Right lobe of liver (tissue), 4 donors: ENCODE data around the gene RANBP1.

Experiments
- CTCF ChIP-seq, 4 donors: fragments of 200-600 bp in 3 of 4; fragments of 450-650 bp in 1 of 4; IDR thresholded peaks; one replicate each; pipeline versions ENCODE4 v1.5.1 to v1.8.0; 2016 to 2022; ENCODE audit warnings: antibody characterized with exemption in 4 of 4, mild to moderate bottlenecking in 2 of 4
- POLR2A ChIP-seq: fragments of 450-650 bp; IDR thresholded peaks from one replicate; pipeline ENCODE4 v1.6.1; 2017; ENCODE audit warnings: antibody characterized with exemption, mild to moderate bottlenecking
- donor health status: DM: no; HTN: no; CAD: no.
- donor health status: DM: no; HTN: no; CAD: no.
- donor health status: DM: no; HTN: yes; CAD: no.

- TF ChIP-seq CTCF (IDR thresholded peaks at IDR 0.05) = no peak
- TF ChIP-seq POLR2A = no peak
These were observed 31.9 kb upstream of the RANBP1 start for GRCh38 chr22:20083891-20084546.
